ENCODE measurements around the gene FGGY.

DNA sequence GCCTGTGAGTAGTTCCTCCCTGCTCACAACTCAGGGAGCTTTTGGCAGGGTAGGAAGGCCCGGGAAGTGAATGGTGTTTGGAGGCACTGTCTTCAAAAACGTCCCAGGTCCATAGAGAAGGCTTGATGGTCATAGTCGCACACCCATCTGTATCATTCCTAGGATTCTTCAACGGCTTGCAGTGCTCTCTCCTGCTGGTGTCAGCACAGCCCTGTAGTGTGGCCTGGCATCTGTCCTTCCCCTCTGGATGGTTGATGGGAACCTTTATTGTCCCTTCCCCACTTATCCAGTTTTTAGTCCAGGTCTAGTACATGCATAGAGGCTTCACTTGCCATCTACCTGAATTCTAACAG, 375.0 kb downstream of the FGGY start:
- TF ChIP-seq, protein P1, sequence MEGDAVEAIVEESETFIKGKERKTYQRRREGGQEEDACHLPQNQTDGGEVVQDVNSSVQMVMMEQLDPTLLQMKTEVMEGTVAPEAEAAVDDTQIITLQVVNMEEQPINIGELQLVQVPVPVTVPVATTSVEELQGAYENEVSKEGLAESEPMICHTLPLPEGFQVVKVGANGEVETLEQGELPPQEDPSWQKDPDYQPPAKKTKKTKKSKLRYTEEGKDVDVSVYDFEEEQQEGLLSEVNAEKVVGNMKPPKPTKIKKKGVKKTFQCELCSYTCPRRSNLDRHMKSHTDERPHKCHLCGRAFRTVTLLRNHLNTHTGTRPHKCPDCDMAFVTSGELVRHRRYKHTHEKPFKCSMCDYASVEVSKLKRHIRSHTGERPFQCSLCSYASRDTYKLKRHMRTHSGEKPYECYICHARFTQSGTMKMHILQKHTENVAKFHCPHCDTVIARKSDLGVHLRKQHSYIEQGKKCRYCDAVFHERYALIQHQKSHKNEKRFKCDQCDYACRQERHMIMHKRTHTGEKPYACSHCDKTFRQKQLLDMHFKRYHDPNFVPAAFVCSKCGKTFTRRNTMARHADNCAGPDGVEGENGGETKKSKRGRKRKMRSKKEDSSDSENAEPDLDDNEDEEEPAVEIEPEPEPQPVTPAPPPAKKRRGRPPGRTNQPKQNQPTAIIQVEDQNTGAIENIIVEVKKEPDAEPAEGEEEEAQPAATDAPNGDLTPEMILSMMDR (conservative IDR thresholded peaks at IDR 0.05 in 1 of 2, IDR thresholded peaks at IDR 0.05 in 1 of 2; ENCODE audit: extremely low read depth in 1 of 2, insufficient read depth in 1 of 2, low read depth in 1 of 2, low read length in 2 of 2): no peak
- TF ChIP-seq EZH2 (IDR thresholded peaks at IDR 0.05; ENCODE audit: borderline replicate concordance, low read length): no peak
